GM18508 (cell line): ENCODE data around the gene PROK1.
"Not testable (repeated sequence)": the region's sequence is repeated elsewhere in the genome, so short reads cannot be mapped to it uniquely, and the experiment has no call there.

Experiments used
- ATAC-seq: cut with Tn5 transposase; IDR thresholded peaks from one replicate; pipeline ENCODE4 v1.9.1; 2021; ENCODE audit warnings: moderate number of reproducible peaks; ENCODE audit not compliant: insufficient read depth, unreplicated experiment

The PROK1 gene, protein sequence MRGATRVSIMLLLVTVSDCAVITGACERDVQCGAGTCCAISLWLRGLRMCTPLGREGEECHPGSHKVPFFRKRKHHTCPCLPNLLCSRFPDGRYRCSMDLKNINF

DNA sequence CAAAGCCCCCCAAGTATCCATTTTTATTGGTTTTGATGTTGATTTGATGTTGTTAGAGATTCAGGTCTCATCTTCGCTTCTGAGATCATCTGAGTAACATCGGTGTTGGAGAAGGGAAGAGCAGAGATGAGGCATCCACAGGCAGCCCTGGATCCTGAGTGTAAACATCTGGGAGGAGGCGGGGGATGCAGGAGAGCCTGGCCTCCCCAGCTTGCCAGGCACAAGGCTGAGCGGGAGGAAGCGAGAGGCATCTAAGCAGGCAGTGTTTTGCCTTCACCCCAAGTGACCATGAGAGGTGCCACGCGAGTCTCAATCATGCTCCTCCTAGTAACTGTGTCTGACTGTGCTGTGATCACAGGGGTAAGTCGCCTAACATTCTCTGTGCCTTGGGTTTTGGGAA is at the start of gene PROK1:
TSS of gene PROK1 (plus strand) at position 221 of the 400 bp plus-strand sequence. CDS start at position 289, 68 bp downstream.
- no peak for ATAC-seq

DNA sequence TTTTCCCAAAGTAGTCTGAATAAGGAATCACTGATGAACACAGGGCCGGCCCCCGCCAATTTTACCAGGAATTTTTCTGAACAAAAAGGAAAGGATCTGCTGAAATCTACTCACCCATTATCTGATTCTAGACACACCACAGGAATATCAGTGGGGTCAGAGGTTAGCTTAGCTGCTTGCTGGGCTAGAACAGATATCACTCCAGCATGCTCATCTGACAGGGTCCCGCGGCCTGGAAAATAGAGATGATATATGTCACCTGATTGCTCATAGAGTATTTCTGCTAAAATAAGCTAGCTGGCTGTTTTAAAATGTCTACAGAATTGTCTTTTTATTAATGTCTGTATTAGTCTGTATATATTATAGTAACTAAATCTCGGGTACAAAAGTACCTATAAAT is 47.1 kb upstream of the PROK1 start:
- no peak for ATAC-seq

DNA sequence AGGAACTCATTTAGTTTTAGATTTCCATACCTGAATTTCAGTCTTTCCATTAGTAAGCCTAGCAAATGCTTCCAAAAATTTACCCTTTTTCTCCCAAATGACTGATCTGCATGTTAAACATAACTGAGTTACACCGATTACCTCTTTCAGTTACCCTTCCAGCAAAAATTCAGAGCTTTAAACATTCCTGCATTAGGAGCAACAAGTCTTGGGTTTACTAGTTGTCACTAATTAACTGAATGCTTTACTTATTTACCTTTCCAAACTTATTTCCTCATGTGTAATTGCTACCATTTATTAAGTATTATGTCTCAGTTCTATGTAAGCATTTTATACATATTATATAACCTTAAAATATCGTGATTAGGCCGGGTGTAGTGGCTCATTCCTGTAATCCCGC is 46.5 kb upstream of the PROK1 start:
- ATAC-seq: no peak

DNA sequence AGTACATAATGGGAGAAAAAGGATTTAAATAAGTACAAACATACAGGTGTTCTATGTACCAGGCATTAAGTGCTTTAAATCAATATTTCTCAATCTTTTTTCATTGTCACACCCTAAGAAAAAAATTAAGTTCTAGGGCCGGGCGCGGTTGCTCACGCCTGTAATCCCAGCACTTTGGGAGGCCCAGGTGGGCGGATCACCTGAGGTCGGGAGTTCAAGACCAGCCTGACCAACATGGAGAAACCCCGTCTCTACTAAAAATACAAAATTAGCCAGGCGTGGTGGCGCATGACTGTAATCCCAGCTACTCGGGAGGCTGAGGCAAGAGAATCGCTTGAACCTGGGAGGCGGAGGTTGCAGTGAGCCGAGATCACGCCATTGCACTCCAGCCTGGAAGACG is 44.5 kb upstream of the PROK1 start:
- ATAC-seq: not testable (repeated sequence)

DNA sequence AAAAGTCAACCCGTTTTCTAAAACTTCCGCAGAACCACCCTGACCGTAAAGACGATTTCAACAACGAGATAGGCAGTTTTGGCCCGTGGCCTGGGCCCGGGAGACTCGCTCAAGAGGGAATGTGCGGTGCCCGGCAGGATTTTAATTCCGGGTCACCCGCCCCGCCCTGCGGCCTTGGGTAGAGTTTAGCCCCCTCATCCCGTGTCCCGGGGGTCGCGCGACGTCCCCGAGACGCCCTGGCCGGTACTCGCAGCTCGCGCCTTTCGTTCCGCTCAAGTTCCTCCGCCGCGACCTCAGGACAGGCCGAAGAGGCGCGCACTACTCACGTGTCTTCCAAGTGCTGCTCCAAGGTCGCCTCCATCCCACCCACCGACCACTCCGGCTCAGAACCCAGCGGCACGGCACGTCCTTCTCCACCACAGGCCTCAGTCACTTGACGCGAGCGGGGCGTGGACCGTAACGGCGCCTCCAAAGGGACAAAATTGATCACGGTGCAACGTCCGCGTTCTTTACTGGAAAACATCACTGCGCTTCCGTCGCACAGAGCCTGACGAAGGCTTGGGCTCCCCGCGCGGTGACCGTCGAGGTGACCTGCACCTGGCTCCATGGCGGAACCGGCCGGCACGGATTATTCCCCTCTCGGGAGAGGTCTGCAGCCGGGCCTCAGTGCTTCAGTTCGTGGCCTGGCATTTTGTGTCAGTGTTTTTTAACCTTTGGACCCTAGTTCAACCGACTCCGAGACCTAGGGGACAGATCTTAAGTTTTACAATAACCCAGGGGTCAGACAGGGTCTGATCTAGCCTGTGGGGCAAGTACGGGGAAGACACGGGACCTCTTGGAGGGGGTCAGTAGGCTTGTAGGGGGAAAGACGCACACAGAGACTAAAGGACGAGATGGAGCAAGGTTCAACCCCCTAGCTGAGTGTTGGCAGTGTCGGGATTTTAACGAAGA is 43.4 kb upstream of the PROK1 start, which contains the start of gene LAMTOR5:
TSS of gene LAMTOR5 (minus strand) at position 435 of the 951 bp plus-strand sequence. CDS start at position 361, 74 bp downstream.
- ATAC-seq: peak; percentile 76

DNA sequence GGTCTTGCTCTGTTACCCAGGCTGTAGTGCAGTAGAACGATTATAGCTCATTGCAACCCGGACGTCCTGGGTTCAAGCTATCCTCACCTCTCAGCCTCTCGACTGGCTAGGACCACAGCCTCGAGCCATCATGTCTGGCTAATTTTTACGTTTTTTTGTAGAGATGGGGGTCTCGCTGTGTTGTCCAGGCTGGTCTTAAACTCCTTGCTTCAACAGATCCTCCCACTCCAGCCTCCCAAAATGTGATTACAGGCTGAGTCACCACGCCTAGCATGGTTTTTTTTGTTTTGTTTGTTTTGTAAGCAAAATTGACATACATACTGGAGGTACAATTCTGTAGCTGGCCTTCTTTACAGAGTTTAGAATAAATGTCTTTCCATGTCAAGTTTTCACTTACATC is 42.5 kb upstream of the PROK1 start:
- ATAC-seq: no peak

DNA sequence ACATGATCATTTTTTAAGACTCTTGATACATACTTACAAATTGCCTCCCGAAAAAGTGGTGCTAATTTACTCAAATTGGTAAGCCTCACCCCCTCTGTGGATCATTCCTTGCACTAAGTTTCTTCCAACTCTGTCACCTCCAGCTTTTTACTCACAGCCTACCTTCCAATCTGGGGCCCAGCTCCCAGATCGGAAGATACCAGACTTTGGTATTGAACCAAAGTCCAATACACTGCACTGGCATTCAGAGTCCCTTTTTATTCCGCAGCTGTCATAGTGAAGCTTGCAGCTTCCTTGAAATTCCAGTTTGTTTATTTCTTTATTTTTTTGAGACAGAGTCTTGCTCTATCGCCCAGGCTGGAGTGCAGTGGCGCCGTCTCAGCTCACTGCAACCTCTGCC is 41.6 kb upstream of the PROK1 start:
- no peak for ATAC-seq

DNA sequence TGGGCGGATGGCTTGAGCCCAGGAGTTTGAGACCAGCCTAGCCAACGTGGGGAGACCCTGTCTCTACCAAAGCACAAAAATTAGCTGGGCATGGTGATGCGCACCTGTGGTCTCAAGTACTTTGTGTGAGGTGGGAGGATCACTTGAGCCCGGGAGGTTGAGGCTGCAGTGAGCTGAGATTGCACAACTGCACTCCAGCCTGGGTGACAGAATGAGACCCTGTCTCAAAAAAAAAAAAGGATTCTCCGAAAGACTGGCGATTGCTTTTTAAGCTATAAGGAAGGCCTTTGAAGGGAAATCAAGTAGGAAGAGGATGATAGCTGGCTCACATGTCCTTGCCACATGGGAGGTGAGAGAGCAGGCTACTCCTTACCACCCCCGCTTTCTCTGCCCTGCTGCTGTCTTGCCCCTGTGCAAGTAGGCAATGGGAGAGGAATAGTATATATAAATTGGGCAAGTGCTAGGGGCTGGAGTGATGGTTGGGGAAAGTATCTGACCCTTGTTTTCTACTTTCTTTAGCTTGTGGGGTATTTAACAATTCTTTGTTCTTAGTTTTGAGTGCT is 39.7 kb upstream of the PROK1 start:
- ATAC-seq: no peak

DNA sequence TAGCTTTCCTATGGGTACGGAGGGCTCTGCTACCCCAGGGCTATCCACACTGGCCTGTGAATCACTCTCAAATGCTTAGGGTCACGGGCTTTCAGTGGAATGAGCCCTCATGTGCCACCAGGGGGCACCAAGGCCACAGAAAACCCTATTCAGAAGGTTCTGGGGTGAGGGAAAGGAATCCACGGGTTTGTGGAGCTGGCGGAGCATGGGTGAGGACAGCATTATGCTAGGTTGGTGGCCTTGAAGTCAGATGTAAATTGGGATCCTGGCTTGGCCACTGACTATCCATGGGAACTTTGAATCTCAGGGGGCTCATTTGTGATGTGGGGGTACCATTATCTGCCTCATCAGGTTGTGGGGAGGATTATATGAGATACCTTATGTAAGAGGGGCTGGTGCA is 38.4 kb upstream of the PROK1 start:
- no peak for ATAC-seq

DNA sequence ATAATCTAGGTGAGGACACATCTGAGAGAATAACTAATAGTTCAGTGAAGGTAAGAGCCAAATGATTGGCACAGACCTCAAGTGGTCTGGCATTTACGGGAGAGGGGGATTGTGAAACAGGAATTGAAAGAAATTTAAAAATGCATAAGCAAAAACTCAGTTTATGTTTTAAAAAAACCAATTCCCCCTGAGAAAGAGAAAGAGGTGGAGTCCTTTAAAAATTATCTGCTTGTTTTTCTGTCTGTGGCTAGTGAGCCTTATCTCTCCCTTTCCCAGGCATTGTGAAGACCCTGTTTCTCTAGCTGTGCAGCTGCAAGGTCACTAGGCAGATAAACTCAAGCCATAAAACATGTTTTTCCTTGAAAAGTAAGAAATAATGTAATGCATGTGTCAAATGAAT is 37.9 kb upstream of the PROK1 start:
- ATAC-seq: not testable (repeated sequence)

DNA sequence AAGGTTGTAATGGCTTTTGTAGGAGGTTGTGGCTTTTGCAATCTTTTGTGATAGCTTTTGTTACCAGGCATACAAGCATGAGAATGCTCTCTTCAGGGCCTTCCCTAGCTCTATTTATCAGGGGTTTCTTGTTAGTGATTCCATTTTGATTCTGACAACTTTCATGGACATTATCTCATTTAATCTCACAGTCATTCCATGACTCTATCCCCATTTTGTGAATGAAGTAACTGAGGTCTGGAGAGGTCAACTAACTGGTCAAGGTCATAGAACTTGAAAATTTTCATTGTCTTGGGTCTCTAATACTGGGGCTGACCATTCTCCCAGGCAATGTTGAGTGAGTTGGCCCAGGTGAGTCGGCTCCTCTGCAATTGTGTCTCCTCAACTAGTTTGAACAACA is 32.2 kb upstream of the PROK1 start:
- ATAC-seq: no peak

DNA sequence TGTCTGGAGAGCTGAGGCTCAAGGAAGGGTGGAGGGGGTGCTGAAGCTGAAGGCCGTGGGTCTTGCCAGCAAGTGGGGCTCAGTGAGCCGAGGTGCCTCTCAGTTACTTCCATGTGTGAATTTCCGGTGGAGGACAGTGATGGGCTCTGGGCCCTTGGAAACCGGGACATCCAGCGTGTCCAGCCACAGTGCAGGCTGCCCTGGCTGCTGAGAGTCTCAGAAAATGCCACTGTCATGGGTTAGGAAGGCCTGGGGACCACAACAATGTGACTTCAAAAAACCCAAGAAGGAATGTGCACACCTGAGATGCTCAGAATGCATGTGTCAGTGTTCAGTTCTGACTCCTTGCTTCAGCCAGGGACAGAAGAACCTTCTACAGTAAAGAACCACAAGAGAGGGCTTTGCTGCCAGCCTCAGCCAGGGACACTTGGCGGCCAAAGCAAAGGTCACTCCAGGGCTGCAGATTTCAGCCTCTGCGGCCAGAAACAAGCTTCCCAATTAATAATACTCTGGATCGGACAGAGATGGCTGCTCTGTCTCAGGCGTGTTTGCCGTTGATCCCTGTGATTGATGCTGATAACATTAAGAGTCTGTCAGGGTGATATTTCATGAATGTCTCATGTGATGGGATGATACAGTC is 30.8 kb upstream of the PROK1 start:
- no peak for ATAC-seq

DNA sequence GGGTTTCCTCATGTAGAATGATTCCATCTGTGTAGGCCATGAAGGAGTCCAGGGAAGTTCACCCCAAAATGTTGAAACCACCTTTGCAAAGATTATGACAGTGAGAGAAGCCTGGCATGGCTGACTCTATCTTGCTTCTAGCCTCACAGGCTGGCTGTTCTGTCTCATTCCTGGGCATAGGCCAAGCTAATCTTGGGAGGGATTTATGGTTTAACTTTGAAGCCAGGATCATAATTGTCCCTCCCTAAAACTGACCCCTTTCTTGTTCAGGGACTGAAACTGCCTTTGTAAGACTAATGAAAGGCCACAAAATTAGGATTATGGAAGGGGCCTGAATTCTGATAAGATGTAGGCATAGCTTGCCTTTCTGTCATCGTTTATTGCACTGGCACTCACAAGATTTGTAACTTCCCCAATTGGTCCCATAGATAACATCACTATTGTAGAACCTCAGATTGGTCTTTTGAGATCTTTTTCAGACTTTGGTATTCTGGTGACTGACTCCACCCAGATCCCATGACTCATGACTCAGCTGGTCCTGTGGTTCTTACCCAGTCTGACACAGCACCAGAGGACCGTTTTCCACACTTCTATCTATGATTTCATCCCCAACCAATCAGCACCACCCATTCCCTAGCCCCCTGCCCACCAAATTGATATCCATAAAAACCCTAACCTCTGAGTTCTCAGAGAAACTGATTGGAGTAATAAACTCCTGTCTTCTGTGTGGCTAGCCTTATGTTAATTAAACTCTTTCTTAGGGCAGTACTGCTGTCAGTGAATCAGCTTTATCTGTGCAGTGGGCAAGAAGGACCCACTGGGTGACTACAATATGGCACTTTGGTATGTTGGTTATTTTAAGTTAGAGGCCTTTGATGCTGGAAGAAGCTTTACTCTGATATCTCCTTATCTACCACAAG is 29.8 kb upstream of the PROK1 start:
- ATAC-seq: no peak

DNA sequence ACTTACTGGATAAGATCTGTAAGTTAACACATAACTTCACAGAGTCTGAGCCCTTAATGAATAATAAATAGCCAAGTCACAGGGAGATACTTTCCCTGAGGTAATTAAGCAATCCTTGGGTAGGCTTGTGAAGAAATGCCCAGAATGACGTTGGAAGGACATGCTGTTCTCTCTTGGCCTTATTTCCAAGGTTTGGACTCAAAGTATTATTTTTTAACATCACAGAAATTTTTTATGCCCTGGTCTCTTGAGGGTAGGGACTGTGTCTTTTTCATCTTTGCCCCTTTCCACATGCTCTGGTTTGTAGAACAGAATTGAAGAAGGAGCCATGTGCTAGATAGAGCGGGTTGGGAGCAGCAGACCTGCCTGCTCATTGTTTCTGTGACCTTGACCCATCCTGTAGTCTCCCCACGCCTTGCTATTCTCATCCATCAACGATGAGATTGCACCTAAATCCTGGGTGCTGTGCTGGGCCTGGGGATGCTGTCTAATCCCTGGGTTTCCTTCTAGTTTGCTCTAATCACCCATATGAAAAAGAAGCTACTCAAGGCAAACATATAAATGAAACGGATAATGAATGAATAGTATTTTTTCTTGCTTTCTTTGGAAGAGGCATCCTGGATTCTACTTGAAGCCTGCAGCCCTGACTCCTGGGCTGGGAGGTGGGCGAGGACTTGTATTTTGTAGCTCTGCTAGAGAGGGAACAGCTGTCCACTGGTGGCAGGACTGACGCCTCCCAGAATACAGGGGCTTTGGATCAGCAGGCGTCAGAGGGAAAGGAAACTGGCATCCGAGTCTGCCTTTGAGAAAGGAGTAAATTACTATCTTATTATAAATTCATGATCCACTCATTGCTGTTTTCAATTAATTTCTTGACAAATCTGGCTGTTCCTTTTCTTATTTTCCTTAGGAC is 26.0 kb upstream of the PROK1 start:
- no peak for ATAC-seq

DNA sequence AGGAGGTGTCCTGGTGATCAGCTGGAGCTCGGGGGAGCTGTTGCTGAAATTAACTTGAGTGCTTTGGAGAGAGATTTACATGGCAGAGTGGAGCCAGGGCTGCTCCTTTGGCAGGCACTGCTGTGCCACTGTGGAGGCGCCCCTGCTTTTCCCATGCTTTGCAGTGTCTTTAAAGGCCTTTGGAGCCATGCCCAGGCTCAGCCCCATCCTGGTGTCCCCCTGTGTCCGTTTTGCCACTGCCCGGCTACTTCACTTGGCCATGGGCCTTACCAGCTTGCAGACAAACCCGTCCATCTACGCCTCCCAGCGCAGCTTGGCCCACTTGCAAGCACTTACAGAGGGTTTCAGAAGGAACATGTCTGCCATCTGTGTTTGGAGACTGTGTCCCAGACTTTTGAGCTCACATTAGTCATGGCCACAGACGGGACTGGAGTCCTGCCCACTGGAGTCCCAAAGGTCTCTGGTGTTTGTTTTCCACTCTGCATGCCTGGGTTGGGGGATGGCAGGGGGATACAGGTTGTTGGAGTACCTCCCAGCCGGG is 25.3 kb upstream of the PROK1 start:
- no peak for ATAC-seq

DNA sequence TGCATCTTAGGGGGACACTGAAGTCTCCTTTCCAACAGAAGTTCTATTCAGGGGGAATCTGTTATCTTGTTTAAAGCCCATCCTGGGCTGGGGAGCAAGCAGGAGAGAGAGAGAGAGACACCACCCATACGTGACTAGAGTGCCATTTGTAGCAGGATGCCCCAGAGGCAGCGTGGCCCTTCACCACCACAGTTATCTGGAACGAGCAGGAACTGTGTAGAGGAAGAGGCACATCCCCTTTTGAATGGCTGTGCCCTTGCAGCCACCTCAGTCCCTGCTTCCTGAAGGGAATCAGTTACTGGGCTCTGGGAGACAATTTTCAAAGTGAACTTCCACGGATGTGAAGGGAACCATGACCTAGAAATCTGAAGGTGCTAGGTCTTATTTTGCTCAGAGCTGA is 24.1 kb upstream of the PROK1 start:
- no peak for ATAC-seq

DNA sequence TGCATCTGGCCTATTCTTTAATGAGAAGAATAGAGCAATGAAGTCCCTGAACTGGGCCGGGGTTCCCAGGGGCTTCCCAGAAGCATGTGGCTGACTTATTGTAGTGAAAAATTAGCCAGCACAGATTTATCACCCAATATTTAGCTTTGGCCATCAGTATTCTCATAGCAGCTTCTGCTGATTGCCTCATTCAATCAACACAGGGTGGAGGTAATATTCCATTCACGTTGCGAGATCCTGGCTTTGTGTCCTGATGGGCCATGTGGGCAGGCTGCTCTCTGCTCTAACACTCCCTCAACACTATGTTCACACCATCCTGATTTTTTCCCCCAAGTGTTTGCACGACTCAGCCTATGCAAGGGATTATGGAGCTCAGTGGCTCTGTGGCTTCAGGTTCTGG is 22.0 kb upstream of the PROK1 start:
- no peak for ATAC-seq

DNA sequence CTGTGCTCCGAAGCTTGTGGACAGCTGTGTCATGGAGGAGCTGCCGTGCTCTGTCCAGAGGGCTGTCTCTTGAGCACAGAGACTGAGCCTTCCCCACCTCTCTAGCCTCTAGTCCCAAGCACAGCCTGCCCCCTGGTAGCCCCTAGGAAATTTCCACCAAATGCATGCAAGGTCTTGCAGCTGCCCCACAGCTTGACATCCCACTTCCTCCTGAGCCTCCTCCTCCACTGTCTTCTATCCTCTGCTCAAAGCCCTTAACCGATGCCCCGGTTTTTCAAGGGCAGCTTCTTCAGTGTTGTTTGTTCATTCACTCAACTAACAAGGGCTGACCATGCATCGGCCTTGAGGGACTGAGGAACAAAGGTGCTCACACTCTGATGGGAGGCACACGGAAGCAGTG is 20.6 kb upstream of the PROK1 start:
- ATAC-seq: no peak

DNA sequence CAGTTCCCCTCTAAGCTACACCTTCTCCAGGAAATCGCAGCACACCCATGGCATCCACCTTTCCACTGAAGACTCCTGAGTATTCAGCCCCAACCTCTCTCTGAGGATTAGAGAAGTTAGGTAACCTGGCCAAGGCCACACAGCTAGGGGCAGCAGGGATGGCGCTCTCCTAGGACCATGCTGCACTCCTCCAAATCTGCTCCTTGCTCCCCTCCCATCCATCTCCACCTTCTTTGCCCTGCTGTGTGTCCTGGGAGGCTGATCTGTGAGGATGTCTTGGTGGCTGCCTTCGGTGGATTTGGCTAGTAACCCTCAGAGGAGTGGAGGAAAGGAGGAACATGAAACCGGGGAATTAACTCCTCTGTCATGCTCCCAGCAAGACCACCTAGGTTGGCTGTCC is 20.0 kb upstream of the PROK1 start:
- no peak for ATAC-seq
